ENCODE measurements around the gene FAM149B1.

FAM149B1 gene

GRCh38 chr10:73174148-73174925, 6.4 kb downstream of the FAM149B1 start:
- no peak for DNase-seq (ENCODE audit: low spot score)

GRCh38 chr10:73182568-73182967, 14.6 kb downstream of the FAM149B1 start:
- no peak for DNase-seq (ENCODE audit: low spot score)

GRCh38 chr10:73183667-73184281, 15.9 kb downstream of the FAM149B1 start:
- DNase-seq (ENCODE audit: low spot score): no peak

- no peak for DNase-seq (ENCODE audit: low spot score)
Observed at GRCh38 chr10:73186266-73186665, 18.3 kb downstream of the FAM149B1 start.

DNA sequence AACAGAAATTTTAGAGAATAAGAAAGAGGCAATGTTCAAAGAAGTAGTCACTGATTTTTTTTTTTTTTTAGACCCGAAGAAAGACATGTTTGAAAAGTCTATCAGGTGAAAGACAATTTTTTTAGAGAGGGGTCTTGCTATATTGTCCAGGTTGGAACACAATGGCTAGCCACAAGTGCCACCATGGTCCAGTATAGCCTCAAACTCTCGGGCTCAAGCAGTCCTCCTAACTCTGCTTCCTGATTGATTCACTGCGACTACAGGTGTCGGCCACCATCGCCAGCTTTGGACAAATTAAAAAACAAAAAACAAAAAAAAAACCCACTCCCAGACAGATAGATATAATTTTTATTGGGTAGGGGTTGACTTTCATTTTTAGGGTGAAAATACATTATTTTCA, 22.3 kb downstream of the FAM149B1 start:
- no peak for DNase-seq (ENCODE audit: low spot score)

DNA sequence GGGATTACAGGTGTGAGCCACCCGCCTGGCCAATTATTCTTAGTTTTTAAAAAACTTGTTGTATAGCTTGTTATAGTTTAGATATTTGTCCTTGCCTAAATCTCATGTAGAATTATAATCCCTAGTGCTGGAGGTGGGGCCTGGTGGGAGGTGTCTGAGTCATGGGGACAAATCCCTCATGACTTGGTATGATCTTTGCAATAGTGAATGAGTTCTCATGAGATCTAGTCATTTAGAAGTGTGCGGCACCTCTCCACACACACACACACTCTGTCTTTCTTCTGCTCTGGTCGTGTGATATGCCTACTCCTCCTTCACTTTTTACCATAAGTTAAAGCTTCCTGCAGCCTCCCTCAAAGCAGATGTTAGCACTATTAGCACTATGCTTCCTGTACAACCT, 37.2 kb downstream of the FAM149B1 start:
- no peak for DNase-seq (ENCODE audit: low spot score)

GRCh38 chr10:73205890-73206289, 38.0 kb downstream of the FAM149B1 start:
- DNase-seq (ENCODE audit: low spot score): no peak

DNA sequence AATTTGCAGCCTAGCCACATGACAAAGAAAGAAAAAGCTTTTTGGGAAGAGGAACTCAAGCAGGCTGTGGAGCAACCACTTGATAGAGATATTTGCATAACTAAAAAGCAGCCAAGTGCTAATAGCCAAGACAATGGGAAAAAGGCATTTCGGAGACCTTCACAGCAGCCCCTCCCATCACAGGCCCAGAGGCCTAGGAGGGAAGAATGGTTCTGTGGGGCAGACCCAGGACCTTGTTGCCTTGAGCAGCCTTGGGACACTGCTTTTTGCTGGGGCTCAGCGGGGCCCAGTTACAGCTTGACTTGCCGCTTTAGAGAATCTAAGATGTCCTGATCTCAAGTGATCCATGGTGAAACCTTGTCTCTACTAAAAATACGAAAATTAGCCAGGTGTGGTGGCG, 38.5 kb downstream of the FAM149B1 start:
- DNase-seq (ENCODE audit: low spot score): no peak

DNA sequence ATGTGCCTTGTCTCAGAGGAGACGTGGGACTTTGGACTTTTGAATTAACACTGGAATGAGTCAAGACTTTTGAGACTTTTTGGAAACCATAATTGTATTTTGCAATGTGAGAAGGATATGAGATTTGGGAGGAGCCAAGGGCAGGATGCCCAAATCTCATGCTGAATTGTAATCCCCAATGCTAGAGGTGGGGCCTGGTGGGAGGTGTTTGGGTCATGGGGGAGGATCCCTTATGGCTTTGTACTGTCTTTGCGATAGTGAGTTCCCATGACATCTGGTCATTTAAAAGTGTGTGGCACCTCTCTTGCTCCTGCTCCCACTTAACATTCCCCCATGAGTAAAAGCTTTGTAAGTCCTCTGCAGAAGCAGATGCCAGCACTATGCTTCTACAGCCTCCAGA, 40.0 kb downstream of the FAM149B1 start:
- DNase-seq (ENCODE audit: low spot score): no peak

DNA sequence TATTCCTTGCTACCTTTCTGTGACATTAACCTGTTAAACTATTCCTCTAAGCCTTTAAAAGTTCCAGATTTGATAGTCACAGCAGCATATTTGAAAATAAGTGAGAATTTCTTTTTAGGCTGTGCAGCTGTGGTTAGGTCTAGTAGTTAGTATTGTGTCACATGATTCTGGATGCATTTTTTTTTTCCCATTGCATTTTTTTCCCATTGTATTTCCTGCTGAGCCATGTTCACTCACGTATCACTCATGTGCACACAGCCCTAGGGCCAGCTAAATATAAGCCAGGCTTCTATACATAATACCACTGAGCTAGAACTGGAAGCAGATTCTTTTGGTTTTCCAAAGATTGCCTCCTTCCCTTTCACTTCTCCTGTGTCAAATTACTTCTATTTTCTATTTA, 41.8 kb downstream of the FAM149B1 start:
- DNase-seq (ENCODE audit: low spot score): no peak

GRCh38 chr10:73210395-73211105, 42.6 kb downstream of the FAM149B1 start:
- DNase-seq (ENCODE audit: low spot score): no peak

DNA sequence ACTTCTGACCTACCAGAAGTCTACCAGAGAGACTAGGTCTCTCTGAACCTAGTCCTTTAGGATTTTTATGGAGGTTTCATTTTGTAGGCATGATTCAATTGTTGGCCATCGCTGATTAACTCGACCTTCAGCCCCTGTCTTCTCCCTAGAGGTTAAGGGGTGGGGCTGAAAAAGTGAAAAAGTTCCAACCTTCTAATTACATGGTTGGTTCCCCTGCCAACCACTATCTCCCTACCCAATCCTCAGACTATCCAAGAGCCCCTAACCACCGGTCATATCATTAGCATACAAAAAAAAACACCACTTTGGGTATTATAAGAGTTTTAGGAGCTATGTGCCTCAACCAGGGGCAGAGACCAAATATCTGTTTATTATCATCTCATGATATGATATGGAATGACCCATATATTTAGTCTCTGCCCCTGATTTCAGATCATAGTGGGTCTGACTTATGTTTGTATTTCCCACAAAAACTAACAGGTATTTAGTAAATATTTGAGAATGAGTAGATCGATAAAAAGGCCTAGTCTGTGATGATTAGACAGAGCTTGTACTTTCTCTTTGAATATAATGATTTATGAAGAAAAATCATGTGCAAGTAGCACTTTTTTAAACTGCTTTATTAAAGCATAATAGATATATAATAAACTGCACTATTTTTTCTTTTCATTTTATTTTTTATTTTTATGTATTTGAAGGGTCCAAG, 43.3 kb downstream of the FAM149B1 start:
- no peak for DNase-seq (ENCODE audit: low spot score)

DNA sequence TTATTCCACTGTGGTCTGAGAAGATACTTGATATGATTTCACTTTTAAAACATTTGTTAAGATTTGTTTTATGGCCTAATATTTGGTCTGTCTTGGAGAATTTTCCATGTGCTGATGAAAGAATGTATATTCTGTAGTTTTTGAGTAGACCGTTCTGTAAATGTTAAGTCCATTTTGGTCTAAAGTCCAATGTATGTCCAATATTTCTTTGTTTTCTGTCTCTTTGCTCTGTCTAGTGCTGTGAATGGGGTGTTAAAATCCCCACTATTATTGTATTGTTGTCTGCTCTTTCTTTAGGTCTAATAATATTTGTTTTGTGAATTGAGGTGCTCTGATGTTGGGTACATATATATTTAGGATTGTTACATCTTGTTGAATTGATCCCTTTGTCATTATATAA, 47.8 kb downstream of the FAM149B1 start:
- DNase-seq (ENCODE audit: low spot score): no peak

DNA sequence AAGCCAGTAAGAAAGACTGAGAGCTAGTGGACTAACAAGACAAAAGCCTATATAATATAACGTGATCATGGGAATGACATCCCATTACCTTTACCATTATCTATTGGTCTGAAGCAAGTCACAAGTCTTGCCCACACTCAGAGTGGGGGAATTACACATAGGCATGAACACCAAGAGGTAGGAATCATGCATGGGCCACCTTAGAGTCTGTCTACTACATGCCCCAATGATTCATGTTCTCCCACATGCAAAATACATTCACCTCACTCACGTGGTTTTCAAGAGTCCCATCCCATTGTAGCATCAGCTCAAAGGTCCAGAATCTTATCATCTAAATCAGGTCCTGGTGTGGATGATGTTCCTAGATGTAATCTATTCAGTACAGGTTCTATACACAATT, 49.7 kb downstream of the FAM149B1 start:
- DNase-seq (ENCODE audit: low spot score): no peak

- DNase-seq (ENCODE audit: low spot score): no peak
Observed at GRCh38 chr10:73218431-73219191, 50.7 kb downstream of the FAM149B1 start.

GRCh38 chr10:73219384-73219783, 51.5 kb downstream of the FAM149B1 start:
- DNase-seq (ENCODE audit: low spot score): no peak

- no peak for DNase-seq (ENCODE audit: low spot score)
Observed at GRCh38 chr10:73220989-73221388, 53.1 kb downstream of the FAM149B1 start.

GRCh38 chr10:73225518-73225917, 57.6 kb downstream of the FAM149B1 start:
- DNase-seq (ENCODE audit: low spot score): no peak

GRCh38 chr10:73226663-73227062, 58.7 kb downstream of the FAM149B1 start:
- no peak for DNase-seq (ENCODE audit: low spot score)

- no peak for DNase-seq (ENCODE audit: low spot score)
Observed at GRCh38 chr10:73228247-73228646, 60.3 kb downstream of the FAM149B1 start.

GRCh38 chr10:73229567-73229966, 61.6 kb downstream of the FAM149B1 start:
- no peak for DNase-seq (ENCODE audit: low spot score)

- no peak for DNase-seq (ENCODE audit: low spot score)
Observed at GRCh38 chr10:73232887-73233286, 65.0 kb downstream of the FAM149B1 start.
